Keratinocyte (primary cell): ENCODE results near the gene MYF6. TPM values are rescaled to one million over a fixed set of nuclear protein-coding genes. Genes with fewer than 3 reads are reported as not detected.

Experiments
- DNase-seq: peaks from one replicate; pipeline ENCODE4 v3.0.0-alpha.2; 2011; ENCODE audit warnings: low read depth, missing footprints, low spot score
- FAIRE-seq: peaks from 2 replicates; lab custom pipeline; 2011; peaks lifted over from hg19 to GRCh38; lab: Jason Lieb, UNC
- H2AFZ ChIP-seq: 2 replicates; pipeline ENCODE4 v1.6.0; 2012; ENCODE audit warnings: low read length, control low read depth, inconsistent platforms; ENCODE audit not compliant: control insufficient read depth
- H3K27ac ChIP-seq: 2 replicates; pipeline ENCODE4 v1.5.1; 2011; ENCODE audit warnings: low read length; ENCODE audit not compliant: control insufficient read depth, insufficient read depth
- H3K27me3 ChIP-seq: 3 replicates; pipeline ENCODE4 v1.6.0; 2011; ENCODE audit warnings: low read length; ENCODE audit not compliant: control insufficient read depth, insufficient read depth; ENCODE audit errors: extremely low read depth
- H3K36me3 ChIP-seq, 2 experiments: 2 replicates in 1 of 2; 3 replicates in 1 of 2; pipeline ENCODE4 v1.5.1; 2011; ENCODE audit warnings: low read length in 2 of 2, mild to moderate bottlenecking in 1 of 2; ENCODE audit not compliant: control insufficient read depth in 2 of 2, insufficient read depth in 2 of 2; ENCODE audit errors: extremely low read depth in 1 of 2
- H3K4me1 ChIP-seq: 3 replicates; pipeline ENCODE4 v1.5.1; 2011; ENCODE audit warnings: low read length; ENCODE audit not compliant: control insufficient read depth, insufficient read depth; ENCODE audit errors: extremely low read depth
- H3K4me2 ChIP-seq: 3 replicates; pipeline ENCODE4 v1.6.0; 2011; ENCODE audit warnings: low read depth, low read length; ENCODE audit not compliant: control insufficient read depth, insufficient read depth; ENCODE audit errors: extremely low read depth
- H3K4me3 ChIP-seq, 3 experiments: fragments of 200-600 bp in 1 of 3; sonication (generic) in 1 of 3; 2 replicates in 2 of 3; 3 replicates in 1 of 3; pipeline ENCODE4 v1.5.1; 2011 to 2016; ENCODE audit warnings: low read length in 3 of 3, mild to moderate bottlenecking in 3 of 3, control low read depth in 2 of 3, inconsistent platforms in 1 of 3, low read depth in 1 of 3, mixed read lengths in 1 of 3, mixed run types in 1 of 3, moderate library complexity in 1 of 3; ENCODE audit not compliant: control insufficient read depth in 2 of 3, insufficient read depth in 2 of 3; ENCODE audit errors: extremely low read depth in 1 of 3
- H3K79me2 ChIP-seq: 2 replicates; pipeline ENCODE4 v1.6.0; 2012; ENCODE audit warnings: low read length; ENCODE audit not compliant: control insufficient read depth, insufficient read depth
- H3K9ac ChIP-seq: 3 replicates; pipeline ENCODE4 v1.6.0; 2011; ENCODE audit warnings: low read length; ENCODE audit not compliant: control insufficient read depth, insufficient read depth; ENCODE audit errors: extremely low read depth
- H3K9me1 ChIP-seq: 3 replicates; pipeline ENCODE4 v1.6.0; 2011; ENCODE audit warnings: low read length; ENCODE audit not compliant: control insufficient read depth, insufficient read depth; ENCODE audit errors: extremely low read depth
- H3K9me3 ChIP-seq: 2 replicates; pipeline ENCODE4 v1.5.1; 2012; ENCODE audit warnings: low read depth, low read length; ENCODE audit not compliant: control insufficient read depth
- H4K20me1 ChIP-seq: 3 replicates; pipeline ENCODE4 v1.6.0; 2011; ENCODE audit warnings: low read length; ENCODE audit not compliant: control insufficient read depth, insufficient read depth; ENCODE audit errors: extremely low read depth
- CTCF ChIP-seq, 3 experiments: IDR thresholded peaks in 1 of 3; conservative IDR thresholded peaks in 1 of 3; optimal IDR thresholded peaks in 1 of 3; 2 replicates in 2 of 3; 3 replicates in 1 of 3; pipeline versions ENCODE3 to v1.5.1; 2011; ENCODE audit warnings: low read length in 3 of 3, mild to moderate bottlenecking in 3 of 3, moderate library complexity in 2 of 3, control low read depth in 1 of 3, inconsistent platforms in 1 of 3; ENCODE audit not compliant: insufficient read depth in 2 of 3; ENCODE audit errors: extremely low read depth in 1 of 3
- EZH2 ChIP-seq: IDR thresholded peaks from one replicate; pipeline ENCODE4 v1.6.1; 2012; ENCODE audit warnings: inconsistent platforms, mild to moderate bottlenecking, low read length, moderate library complexity
- dilution Hi-C: fragments of 300-500 bp; cut with MboI; formaldehyde crosslinking; loops from one replicate; pipeline ENCODE4 v1.7.0; 2020; ENCODE audit warnings: low sequenced_read_pairs; ENCODE audit not compliant: extremely low pct_ligation_motif_present
- polyA plus RNA-seq, 5 experiments: library from polyadenylated mRNA; depleted of rRNA in 3 of 5; stranded (reverse) in 3 of 5; stranded (forward) in 1 of 5; unstranded in 1 of 5; fragments of >200 nt; gene quantifications; 1 replicate in 1 of 5; 2 replicates in 3 of 5; 3 replicates in 1 of 5; pipeline versions ENCODE4 v1.2.1 to v1.2.3, GENCODE V29; 2011 to 2012; ENCODE audit warnings: missing spikeins in 2 of 5, low read depth in 1 of 5, low replicate concordance in 1 of 5

The MYF6 gene
- polyA plus RNA-seq, 1 donor (not counting 4 experiments of a cell fraction or from before 2014, with no cell fraction given): not detected

GRCh38 chr12:80714055-80714454 is 6.6 kb downstream of the MYF6 start:
- peak overlapping the region; percentile 40 for H3K4me2 ChIP-seq
- no peaks in the 10 kb centered on the region for H3K4me1 ChIP-seq
- DNase-seq (no peak), FAIRE-seq (no peak)
- dilution Hi-C loops: no loop called here
- no peak for TF ChIP-seq EZH2
- no peak for TF ChIP-seq CTCF (optimal IDR thresholded peaks at IDR 0.05 in 1 of 3, IDR thresholded peaks at IDR 0.05 in 1 of 3, conservative IDR thresholded peaks at IDR 0.05 in 1 of 3; ENCODE audit: extremely low read depth in 1 of 3, insufficient read depth in 2 of 3, low read length in 3 of 3)
- H3K36me3 ChIP-seq: no peaks in the 10 kb centered on the region
- no peaks in the 10 kb centered on the region for H3K9me1 ChIP-seq
- H3K9me3 ChIP-seq: no peaks in the 10 kb centered on the region
- H3K4me3 ChIP-seq: no peak overlapping the region
- peak overlapping the region; percentile 49 for H2AFZ ChIP-seq
- peaks cover 44% of the 10 kb centered on the region for H3K27me3 ChIP-seq
- no peak overlapping the region for H3K9ac ChIP-seq
- no peaks in the 10 kb centered on the region for H4K20me1 ChIP-seq
- no peak overlapping the region for H3K27ac ChIP-seq
- H3K79me2 ChIP-seq: no peaks in the 10 kb centered on the region

- no peak for TF ChIP-seq EZH2
- TF ChIP-seq CTCF (optimal IDR thresholded peaks at IDR 0.05 in 1 of 3, IDR thresholded peaks at IDR 0.05 in 1 of 3, conservative IDR thresholded peaks at IDR 0.05 in 1 of 3; ENCODE audit: extremely low read depth in 1 of 3, insufficient read depth in 2 of 3, low read length in 3 of 3): no peak
- H3K9me3 ChIP-seq: no peaks in the 10 kb centered on the region
- H4K20me1 ChIP-seq: no peaks in the 10 kb centered on the region
- H3K36me3 ChIP-seq: no peaks in the 10 kb centered on the region
- no peak overlapping the region for H3K27ac ChIP-seq
- FAIRE-seq (no peak), DNase-seq (no peak)
- dilution Hi-C loops: no loop called here
- no peak overlapping the region for H3K9ac ChIP-seq
- H3K27me3 ChIP-seq: peaks cover 41% of the 10 kb centered on the region
- H3K79me2 ChIP-seq: no peaks in the 10 kb centered on the region
- no peaks in the 10 kb centered on the region for H3K9me1 ChIP-seq
- no peak overlapping the region for H3K4me2 ChIP-seq
- H2AFZ ChIP-seq: no peak overlapping the region
- no peaks in the 10 kb centered on the region for H3K4me1 ChIP-seq
- no peak overlapping the region for H3K4me3 ChIP-seq
These were observed 7.4 kb downstream of the MYF6 start for GRCh38 chr12:80714846-80715245.
